ENCODE measurements around the gene KCNJ6. TPM values are rescaled to one million over a fixed set of nuclear protein-coding genes. Genes with fewer than 3 reads are reported as not detected.

The KCNJ6 gene
- total RNA-seq, 2 experiments from 2014 or later: not detected

DNA sequence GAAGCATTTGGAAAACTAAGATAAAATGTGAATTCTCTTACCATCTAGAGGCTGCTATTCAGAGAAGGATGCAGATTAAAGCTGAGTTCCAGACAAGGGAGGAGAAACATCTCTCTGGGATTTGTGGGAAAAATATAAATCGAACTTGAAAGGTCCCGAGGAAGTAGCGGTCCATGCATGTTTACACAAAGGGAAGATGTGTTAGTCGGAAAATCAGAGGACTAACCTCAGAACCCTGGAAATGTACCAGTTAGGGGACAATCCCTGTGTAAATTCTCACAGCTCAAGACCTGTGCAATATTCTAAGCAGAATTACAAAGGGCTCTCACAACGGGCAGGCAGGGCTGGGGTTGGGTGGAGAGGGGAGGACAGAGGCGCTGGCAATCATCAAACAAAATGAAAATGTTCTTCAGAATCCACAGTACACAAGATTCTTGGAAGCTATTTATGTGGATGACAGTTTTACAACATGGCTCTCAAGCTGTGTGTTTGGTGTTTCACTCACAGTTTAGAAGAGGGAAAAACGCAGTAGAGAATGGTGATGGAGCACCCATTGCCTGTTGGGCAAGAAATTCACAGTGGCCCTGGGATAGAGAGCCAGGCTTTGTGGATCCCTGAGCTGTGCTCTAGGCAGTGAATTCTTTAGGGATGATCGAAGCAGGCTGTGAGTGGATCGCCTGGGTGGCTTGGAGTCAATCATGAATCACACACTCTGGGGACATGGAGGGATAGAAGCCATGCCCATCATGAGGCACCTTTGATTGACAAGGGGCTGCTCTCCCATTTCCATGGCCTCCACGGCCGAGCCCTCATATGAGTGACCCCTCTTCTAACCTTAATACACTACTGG, 47.6 kb downstream of the KCNJ6 start:
- ATAC-seq (no peak), DNase-seq (no peak)
- Mint-ChIP-seq H3K27me3 (no peaks in the 10 kb centered on the region), H3K4me1 (no peaks in the 10 kb centered on the region), H3K36me3 (no peaks in the 10 kb centered on the region), H3K9me3 (ENCODE audit: low read depth) (peaks cover 2% of the 10 kb centered on the region), H3K4me3 (no peak overlapping the region), H3K27ac (no peak overlapping the region)
- CTCF ChIA-PET: no interaction called here

- CTCF ChIA-PET: no interaction called here
- Mint-ChIP-seq H3K9me3 (ENCODE audit: low read depth) (peaks cover 2% of the 10 kb centered on the region), H3K4me3 (no peak overlapping the region), H3K27me3 (no peaks in the 10 kb centered on the region), H3K36me3 (no peaks in the 10 kb centered on the region), H3K4me1 (no peaks in the 10 kb centered on the region), H3K27ac (no peak overlapping the region)
- no peak for ATAC-seq
- no peak for DNase-seq
These were observed 50.2 kb downstream of the KCNJ6 start for GRCh38 chr21:37866027-37866426.

DNA sequence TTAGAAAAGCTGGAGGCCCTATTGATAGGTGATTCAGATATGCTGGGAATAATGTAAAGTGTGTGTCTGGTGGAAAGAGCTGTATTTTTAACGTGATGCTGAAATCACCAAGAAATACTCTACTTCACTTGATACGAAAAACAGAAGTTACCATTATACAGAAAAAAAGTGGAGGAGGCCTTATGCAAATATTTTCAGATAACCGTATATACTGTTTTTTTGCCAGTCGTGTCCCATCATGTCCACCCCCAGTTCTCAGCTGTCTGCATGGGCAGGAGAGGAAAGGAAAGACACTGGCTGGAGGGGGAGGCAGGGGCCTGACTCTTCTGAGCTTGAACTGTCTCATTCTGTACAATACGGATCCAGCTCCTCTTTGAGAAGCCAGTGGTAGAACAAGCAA, 51.1 kb downstream of the KCNJ6 start:
- Mint-ChIP-seq H3K27ac (no peak overlapping the region), H3K9me3 (ENCODE audit: low read depth) (no peaks in the 10 kb centered on the region), H3K4me3 (no peak overlapping the region), H3K27me3 (no peaks in the 10 kb centered on the region), H3K4me1 (no peaks in the 10 kb centered on the region), H3K36me3 (no peaks in the 10 kb centered on the region)
- CTCF ChIA-PET: no interaction called here
- ATAC-seq: no peak
- no peak for DNase-seq

DNA sequence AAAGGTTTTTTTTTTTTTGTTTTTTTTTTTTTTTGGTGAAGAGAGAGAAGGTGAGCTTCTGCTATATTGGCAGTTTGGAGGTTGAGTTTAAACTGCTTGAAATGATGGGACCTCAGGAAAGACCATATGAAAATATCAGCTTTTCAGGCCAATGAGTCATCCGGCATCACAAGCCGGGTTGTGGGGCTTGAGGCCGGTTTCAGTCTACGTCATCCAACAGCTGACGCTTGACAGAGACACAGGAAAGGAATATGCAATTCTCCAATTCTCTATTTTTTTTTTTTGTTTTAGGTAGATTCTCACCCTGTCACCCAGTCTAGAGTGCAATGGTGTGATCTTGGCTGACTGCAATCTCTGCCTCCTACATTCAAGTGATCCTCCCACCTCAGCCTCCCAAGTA, 52.4 kb downstream of the KCNJ6 start:
- no peaks in the 10 kb centered on the region for H3K4me1 Mint-ChIP-seq
- H3K27ac Mint-ChIP-seq: no peak overlapping the region
- no peak overlapping the region for H3K4me3 Mint-ChIP-seq
- ATAC-seq (no peak), DNase-seq (no peak)
- no peaks in the 10 kb centered on the region for H3K9me3 Mint-ChIP-seq (ENCODE audit: low read depth)
- CTCF ChIA-PET: no interaction called here
- H3K27me3 Mint-ChIP-seq: no peaks in the 10 kb centered on the region
- no peaks in the 10 kb centered on the region for H3K36me3 Mint-ChIP-seq

GRCh38 chr21:37862536-37862935, 53.7 kb downstream of the KCNJ6 start:
- no peaks in the 10 kb centered on the region for H3K4me1 Mint-ChIP-seq
- ATAC-seq: no peak
- H3K9me3 Mint-ChIP-seq (ENCODE audit: low read depth): no peaks in the 10 kb centered on the region
- no peaks in the 10 kb centered on the region for H3K27me3 Mint-ChIP-seq
- H3K27ac Mint-ChIP-seq: no peak overlapping the region
- no peak for DNase-seq
- no peak overlapping the region for H3K4me3 Mint-ChIP-seq
- CTCF ChIA-PET: no interaction called here
- H3K36me3 Mint-ChIP-seq: no peaks in the 10 kb centered on the region

DNA sequence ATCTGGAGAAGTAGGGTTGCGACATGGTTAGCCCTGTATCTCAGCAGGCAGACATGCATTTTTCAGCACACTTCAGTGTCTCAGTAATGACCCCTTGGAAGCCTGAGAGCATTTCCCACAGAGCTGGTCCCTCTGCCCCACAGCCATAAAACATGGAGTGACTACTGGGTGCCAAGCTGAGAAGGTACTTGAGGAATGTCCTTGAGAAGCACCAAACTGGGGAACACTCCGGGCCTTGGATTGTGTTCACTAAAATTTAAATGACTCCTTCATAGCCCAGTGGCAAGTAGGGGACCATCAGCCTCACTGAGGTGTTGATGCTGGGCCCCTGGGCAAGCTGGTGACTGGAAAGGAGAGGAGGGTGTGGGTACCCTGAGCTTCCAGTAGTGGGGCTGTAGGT, 54.7 kb downstream of the KCNJ6 start:
- no peaks in the 10 kb centered on the region for H3K4me1 Mint-ChIP-seq
- CTCF ChIA-PET: no interaction called here

GRCh38 chr21:37860416-37860815, 55.8 kb downstream of the KCNJ6 start:
- no peak overlapping the region for H3K27ac Mint-ChIP-seq
- DNase-seq (no peak), ATAC-seq (no peak)
- H3K4me1 Mint-ChIP-seq: no peaks in the 10 kb centered on the region
- H3K27me3 Mint-ChIP-seq: no peaks in the 10 kb centered on the region
- H3K9me3 Mint-ChIP-seq (ENCODE audit: low read depth): no peaks in the 10 kb centered on the region
- CTCF ChIA-PET: no interaction called here
- H3K4me3 Mint-ChIP-seq: no peak overlapping the region
- no peaks in the 10 kb centered on the region for H3K36me3 Mint-ChIP-seq

More for the DNA sequence above, 54.7 kb downstream of the KCNJ6 start:
- no peak for DNase-seq
- no peaks in the 10 kb centered on the region for H3K9me3 Mint-ChIP-seq (ENCODE audit: low read depth)
- H3K4me3 Mint-ChIP-seq: no peak overlapping the region
- no peaks in the 10 kb centered on the region for H3K27me3 Mint-ChIP-seq
- H3K27ac Mint-ChIP-seq: no peak overlapping the region
- no peaks in the 10 kb centered on the region for H3K36me3 Mint-ChIP-seq
- ATAC-seq: no peak

DNA sequence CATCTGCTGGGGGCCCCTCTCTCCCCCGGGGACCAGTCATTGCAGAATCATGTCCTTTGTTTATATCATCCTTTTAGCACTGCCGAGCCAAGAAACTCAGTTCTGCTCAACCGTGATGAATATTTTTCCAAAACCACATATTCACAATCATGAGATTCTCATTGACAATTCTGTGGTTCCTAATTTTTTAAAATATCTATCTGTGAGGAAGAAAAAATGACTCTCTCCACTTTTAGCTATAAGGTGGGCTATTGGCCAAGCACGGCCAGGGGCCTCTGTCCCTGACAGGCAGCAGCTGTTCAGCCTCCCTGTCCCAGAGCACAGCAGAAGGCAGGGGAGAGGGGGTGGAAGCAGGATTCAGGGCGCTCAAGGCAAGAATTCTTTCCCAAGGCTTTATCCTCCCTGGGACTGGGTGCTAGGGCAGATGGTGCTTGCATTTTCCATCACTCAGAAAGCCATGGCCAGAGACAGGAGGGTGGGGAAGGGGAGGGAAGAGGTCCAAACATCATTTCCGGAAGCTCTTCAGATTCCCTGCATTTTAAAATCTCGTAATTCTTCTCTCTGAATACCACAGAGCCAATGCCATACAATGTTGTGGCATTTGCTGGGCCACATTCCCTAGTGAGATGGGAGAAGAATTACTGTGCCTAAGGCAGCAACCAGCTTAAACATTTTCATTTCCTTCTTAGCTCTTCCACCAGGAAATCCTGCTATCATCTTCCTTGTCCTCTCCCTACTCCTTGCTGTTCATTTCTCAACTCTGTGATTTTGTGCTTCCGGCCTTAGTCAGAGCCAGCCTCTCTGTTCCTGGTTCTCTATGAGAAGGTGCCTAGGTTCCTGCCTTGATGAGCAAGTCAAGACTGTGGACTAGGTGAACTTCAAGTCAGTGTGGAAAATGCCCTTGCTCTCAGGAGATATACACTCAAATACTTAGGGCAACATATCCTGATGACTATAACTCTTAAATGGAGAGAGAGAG, 60.3 kb downstream of the KCNJ6 start:
- no peak overlapping the region for H3K27ac Mint-ChIP-seq
- ATAC-seq (no peak), DNase-seq (no peak)
- no peak overlapping the region for H3K4me3 Mint-ChIP-seq
- no peaks in the 10 kb centered on the region for H3K27me3 Mint-ChIP-seq
- H3K4me1 Mint-ChIP-seq: no peaks in the 10 kb centered on the region
- H3K9me3 Mint-ChIP-seq (ENCODE audit: low read depth): peaks cover 2% of the 10 kb centered on the region
- CTCF ChIA-PET: no interaction called here
- H3K36me3 Mint-ChIP-seq: no peaks in the 10 kb centered on the region

DNA sequence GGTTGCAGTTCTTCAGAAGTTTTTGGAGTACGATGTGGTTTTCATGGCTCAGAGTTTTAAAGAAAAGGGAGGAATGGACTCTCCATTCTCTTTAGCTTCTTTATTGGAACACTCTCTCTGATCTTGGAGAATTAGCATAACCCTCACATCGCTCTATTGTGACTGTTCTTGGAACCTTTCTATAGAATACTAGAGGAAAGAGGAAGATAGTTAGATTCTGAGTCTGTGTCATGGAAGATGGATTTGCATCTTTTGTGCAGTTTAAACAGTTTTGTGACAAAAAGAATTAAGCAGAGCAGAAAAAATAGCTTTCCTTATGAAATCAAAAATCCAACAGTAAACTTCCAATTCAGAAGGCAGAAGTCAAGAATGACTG, 61.0 kb downstream of the KCNJ6 start:
- H3K36me3 Mint-ChIP-seq: no peaks in the 10 kb centered on the region

DNA sequence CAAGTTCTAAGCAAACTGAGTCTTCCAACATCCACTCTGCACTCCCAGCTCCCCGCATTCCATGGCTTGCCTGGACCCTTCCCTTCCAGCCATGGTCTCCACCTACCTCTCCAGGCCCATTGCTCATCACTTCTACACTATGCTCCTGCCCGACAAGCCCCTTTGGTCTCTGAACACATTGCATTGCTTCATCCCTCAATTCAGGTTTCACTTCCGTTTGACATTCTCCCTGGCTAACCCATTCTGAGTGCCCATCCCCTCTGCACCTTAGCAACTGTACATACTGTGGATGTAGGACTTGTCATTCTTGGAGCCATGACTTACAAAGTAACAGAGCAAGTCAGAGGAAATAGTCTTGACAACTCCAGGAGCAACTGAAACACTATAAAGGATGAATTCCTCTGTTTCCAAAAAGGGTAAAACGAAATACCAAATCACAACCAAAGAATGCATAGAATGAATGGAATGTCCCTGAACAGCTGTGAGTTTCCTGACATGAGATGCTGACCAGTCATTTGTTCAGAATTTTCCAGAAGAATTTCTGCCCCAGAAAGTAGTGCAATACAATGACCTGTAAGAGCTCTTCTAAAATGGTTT, 66.7 kb downstream of the KCNJ6 start:
- Mint-ChIP-seq H3K27me3 (no peaks in the 10 kb centered on the region), H3K4me1 (no peaks in the 10 kb centered on the region), H3K36me3 (no peaks in the 10 kb centered on the region), H3K4me3 (no peak overlapping the region), H3K9me3 (ENCODE audit: low read depth) (peaks cover 2% of the 10 kb centered on the region), H3K27ac (no peak overlapping the region)
- no peak for DNase-seq
- CTCF ChIA-PET: no interaction called here
- ATAC-seq: no peak

More for the DNA sequence above, 61.0 kb downstream of the KCNJ6 start:
- Mint-ChIP-seq H3K4me1 (no peaks in the 10 kb centered on the region), H3K27ac (no peak overlapping the region), H3K9me3 (ENCODE audit: low read depth) (peaks cover 2% of the 10 kb centered on the region), H3K4me3 (no peak overlapping the region), H3K27me3 (no peaks in the 10 kb centered on the region)
- CTCF ChIA-PET: no interaction called here
- no peak for DNase-seq
- ATAC-seq: no peak

- Mint-ChIP-seq H3K4me1 (no peaks in the 10 kb centered on the region), H3K36me3 (no peaks in the 10 kb centered on the region), H3K9me3 (ENCODE audit: low read depth) (peaks cover 2% of the 10 kb centered on the region), H3K27ac (no peak overlapping the region), H3K27me3 (no peaks in the 10 kb centered on the region), H3K4me3 (no peak overlapping the region)
- ATAC-seq (no peak), DNase-seq (no peak)
- CTCF ChIA-PET: no interaction called here
These were observed 67.4 kb downstream of the KCNJ6 start for GRCh38 chr21:37848721-37849490.

- ATAC-seq: no peak
- H3K4me3 Mint-ChIP-seq: no peak overlapping the region
- H3K9me3 Mint-ChIP-seq (ENCODE audit: low read depth): no peaks in the 10 kb centered on the region
- no peak for DNase-seq
- CTCF ChIA-PET: no interaction called here
- no peaks in the 10 kb centered on the region for H3K36me3 Mint-ChIP-seq
- H3K27ac Mint-ChIP-seq: no peak overlapping the region
- H3K27me3 Mint-ChIP-seq: no peaks in the 10 kb centered on the region
- no peaks in the 10 kb centered on the region for H3K4me1 Mint-ChIP-seq
These were observed 70.7 kb downstream of the KCNJ6 start for GRCh38 chr21:37845535-37845934.

DNA sequence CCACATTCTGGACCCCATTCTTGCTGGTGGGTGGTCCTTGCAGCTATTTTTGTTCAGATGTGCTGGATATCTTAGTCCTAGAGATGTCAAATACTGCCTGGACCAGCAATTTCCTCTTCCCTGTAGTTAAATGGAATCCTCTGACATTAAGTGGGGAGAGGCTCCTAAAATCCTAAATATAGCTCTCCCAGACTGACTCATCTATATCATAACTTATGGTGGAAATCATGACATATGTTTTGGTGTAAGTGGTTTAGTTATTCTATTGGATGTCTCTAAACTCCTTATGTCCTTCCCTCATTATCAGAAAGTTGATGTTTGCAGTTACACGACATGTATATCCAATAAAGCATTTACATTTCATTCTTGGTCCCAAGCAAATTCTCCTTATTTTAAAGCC, 73.1 kb downstream of the KCNJ6 start:
- DNase-seq: no peak
- Mint-ChIP-seq H3K4me3 (no peak overlapping the region), H3K4me1 (no peaks in the 10 kb centered on the region), H3K36me3 (no peaks in the 10 kb centered on the region), H3K27ac (no peak overlapping the region), H3K27me3 (no peaks in the 10 kb centered on the region), H3K9me3 (ENCODE audit: low read depth) (no peaks in the 10 kb centered on the region)
- no peak for ATAC-seq
- CTCF ChIA-PET: no interaction called here

Data from activated CD8-positive, alpha-beta memory T cell treated with anti-CD3 and anti-CD28 coated beads, Interleukin-2, amount 10 ng/mL, durations not matched to agents 7 days and 5 days (primary cell).